Measurements from ENCODE around the gene LUC7L3.
A peak's percentile ranks its signal among the peaks of the same experiment; 100 is the strongest.
"Not testable (repeated sequence)": the region's sequence is repeated elsewhere in the genome, so short reads cannot be mapped to it uniquely, and the experiment has no call there.

LUC7L3 gene, protein sequence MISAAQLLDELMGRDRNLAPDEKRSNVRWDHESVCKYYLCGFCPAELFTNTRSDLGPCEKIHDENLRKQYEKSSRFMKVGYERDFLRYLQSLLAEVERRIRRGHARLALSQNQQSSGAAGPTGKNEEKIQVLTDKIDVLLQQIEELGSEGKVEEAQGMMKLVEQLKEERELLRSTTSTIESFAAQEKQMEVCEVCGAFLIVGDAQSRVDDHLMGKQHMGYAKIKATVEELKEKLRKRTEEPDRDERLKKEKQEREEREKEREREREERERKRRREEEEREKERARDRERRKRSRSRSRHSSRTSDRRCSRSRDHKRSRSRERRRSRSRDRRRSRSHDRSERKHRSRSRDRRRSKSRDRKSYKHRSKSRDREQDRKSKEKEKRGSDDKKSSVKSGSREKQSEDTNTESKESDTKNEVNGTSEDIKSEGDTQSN

GRCh38 chr17:50719144-50719923 lies at the start of gene LUC7L3:
TSS of gene LUC7L3 (plus strand) at chr17:50719603. CDS start at chr17:50719733, 130 bp downstream.
- DNase-seq, result peak; percentile 94 to 95

DNA sequence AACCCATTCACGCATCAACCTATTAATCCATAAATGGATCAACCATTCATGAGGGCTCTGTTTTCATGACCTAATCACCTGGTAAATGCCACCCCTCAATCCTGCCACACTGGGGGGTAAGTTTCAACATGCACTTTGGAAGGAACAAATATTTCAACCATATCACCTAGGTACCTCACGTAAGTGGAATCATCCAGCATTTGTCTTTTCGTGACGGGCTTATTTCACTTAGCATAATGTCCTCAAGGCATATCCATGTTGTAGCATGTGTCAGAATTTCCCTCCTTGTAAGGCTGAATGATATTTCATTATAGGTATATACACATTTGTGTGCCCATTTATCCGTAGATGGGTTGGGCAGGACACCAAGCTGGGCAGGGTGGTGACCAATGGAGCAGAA lies 47.3 kb upstream of the LUC7L3 start:
- DNase-seq, result no peak

- no peak for DNase-seq
Observed at GRCh38 chr17:50672831-50673551, 46.4 kb upstream of the LUC7L3 start.

DNA sequence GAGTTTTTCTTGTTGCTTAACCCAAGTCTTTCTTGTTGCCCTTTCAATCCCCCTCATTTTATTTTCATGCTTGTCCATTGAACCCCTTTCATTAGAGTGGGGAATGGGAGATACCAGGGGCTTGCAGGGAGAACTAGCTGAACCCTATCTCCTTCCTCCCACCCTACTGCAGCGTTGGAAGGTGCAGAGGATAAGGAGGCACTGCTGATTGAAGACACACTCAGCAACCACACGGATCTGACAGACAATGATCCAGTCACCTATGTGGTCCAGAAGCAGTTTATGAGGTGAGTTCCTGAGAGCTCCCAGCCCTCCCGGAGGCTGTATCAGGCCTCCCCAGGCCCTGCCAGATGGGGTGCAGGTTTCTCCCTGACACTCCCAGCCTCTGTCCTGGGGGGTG lies 44.2 kb upstream of the LUC7L3 start:
- no peak for DNase-seq

- no peak for DNase-seq
Observed at GRCh38 chr17:50675627-50676026, 43.8 kb upstream of the LUC7L3 start.

DNA sequence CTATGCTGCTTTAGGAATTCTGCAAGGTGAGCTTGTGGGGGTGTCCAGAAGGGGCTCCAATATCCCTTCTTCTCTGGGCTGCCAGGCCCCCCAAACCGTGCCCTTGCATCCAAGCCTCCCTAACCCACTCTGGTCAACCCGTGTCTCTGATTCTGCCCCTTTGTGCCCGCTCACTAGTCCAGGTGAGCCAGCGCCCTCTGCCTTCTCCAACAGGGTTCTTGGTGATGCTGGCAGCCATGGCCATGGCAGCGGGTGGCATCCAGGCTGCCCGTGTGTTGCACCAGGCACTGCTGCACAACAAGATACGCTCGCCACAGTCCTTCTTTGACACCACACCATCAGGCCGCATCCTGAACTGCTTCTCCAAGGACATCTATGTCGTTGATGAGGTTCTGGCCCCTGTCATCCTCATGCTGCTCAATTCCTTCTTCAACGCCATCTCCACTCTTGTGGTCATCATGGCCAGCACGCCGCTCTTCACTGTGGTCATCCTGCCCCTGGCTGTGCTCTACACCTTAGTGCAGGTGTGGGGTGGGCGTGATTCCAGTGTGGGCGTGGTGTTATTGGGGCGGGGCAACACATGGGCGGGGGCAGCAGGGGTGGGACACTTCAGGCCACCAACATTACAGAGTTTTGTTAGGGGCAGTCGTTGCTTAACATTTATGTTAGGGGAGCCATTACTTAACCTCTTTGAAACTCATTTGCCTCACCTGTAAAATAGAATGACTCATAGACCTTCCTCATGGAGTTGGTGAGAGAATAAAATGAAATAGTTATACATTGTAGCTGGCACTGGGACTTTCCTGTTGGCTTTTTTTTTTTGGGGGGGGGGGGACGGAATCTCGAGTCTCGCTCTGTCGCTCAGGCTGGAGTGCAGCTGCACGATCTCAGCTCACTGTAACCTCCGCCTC lies 43.1 kb upstream of the LUC7L3 start:
- DNase-seq, result no peak

GRCh38 chr17:50677851-50678375 lies 41.5 kb upstream of the LUC7L3 start:
- no peak for DNase-seq

DNA sequence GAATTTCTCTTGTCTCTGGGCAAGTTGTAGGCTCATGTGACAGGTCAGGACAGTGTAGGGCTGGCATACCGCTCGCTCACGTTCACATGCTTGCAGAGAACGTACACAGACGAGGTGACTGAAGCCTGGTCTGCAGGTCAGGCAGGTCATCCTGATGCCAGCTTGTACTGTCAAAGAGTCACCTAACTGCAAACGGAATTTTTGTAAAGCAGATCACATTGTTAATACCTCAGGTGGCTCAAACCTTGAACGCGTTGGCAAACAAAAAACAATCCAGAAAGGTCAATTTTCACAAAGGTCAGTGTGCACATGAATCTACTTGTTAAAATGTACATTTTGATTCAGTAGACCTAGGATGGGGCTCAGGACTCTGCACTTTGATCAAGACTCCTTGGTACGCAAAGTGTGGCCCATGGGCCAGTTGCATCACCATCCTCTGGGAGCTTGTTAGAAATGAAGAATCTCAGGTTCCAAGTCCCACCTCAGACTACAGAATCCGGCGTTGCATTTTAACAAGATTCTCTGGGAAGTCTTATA lies 40.3 kb upstream of the LUC7L3 start:
- DNase-seq, result no peak

DNA sequence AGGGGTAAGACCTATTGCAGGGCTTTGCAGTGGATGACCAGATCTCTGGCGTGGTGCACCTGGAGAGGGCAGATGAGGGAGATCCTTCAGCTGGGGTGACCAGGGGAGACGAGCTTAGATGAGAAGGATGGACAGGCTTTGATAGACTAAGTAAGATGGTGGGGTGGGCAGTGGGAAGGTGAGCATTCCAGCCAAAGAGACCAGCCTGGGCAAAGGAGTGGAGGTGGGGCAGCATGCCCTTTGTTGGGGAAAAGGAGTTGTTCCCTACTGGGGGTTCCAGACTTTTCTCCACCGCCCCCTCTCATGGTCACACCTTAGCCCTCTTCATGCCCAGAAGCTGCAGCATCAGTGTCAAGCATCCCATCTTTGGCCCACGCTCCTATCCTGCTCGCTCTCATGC lies 39.3 kb upstream of the LUC7L3 start:
- no peak for DNase-seq

- not testable (repeated sequence) for DNase-seq
Observed at GRCh38 chr17:50680543-50681262, 38.7 kb upstream of the LUC7L3 start.

DNA sequence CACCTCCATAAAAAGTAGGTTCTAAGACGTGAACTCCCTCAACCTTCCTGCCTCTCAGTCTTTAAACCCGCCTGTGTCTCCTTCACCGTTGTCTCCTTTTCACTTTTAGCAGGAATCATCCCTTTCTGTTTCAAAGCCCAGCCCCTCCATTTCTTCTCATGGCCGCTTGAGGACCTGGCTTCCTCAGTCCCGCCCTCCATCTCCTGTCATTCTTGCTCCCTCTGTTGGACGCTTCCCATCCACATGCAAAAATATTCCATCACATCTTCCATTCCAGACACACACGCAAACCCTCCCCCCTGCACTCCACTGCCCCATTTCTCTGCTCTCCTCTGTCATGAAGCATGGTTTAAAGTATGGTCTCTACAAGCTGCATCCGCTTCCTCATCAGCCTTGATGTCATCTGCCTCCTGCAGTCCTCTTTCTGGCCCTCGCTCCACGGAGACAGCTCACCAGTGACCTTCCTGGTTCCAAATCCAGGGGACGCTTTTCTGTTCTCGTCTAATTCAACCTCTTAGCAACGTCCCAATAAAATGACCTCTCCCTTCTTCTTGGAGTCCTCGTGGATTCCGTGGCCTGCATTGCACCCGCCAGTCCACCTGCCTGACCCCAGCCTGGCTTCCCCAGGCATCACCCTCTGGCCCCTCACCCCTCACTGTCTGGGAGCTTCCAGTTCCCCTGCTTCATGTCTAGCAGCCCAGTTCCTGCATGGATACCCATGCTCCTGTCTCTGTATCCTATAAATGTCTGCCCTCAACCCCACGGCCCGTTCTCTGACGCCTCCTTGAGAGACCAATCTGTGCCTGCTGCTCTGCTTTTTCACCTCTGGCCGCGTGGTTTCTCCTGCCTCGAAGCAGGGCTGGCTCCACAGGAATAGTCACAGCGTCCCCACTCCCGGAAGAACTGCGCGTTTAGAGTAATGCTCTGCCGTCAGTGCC lies 37.9 kb upstream of the LUC7L3 start:
- no peak for DNase-seq

GRCh38 chr17:50682441-50682840 lies 37.0 kb upstream of the LUC7L3 start:
- no peak for DNase-seq

DNA sequence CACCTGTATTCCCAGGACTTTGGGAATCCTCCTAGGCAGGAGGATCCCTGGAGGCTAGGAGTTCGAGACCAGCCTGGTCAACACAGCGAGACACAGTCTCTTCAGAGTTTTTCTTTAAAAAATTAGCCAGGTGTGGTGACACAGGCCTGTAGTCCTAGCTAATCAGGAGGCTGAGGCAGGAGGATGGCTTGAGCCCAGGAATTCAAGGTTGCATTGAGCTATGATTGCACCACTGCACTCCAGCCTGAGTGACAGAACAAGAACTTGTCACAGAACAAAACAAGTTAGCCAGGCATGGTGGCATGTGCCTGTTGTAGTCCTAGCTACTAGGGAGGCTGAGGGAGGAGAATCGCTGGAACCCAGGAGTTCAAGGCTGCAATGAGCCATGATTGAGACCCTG lies 36.5 kb upstream of the LUC7L3 start:
- DNase-seq, result no peak

DNA sequence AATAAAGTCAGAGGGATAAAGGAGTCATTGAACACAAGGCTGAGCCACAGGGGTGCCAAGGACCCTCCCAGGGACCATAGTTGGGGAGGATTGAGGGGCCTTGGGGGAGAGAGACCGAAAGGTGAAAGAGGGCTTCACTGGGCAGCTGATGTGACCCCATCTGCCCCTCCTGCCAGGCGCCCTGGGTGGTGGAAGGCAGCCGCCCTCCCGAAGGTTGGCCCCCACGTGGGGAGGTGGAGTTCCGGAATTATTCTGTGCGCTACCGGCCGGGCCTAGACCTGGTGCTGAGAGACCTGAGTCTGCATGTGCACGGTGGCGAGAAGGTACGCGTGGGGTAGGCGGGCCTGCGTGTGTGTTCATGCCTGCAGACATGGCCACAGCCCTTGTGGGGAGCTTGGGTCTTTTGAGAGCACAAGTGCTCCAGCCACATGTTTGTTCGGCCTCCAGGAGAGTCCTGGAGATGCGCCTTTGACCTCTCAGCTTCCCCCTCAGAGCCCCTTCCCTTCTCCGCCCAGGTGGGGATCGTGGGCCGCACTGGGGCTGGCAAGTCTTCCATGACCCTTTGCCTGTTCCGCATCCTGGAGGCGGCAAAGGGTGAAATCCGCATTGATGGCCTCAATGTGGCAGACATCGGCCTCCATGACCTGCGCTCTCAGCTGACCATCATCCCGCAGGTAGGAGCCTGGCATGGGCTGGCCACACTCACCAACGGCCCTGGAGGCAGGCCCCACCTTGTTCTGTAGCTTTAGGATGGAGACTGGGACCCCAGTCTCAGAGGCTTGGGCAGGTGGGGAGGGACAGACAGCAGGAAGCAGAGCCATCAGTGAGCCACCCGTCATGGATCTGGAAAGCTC lies 35.7 kb upstream of the LUC7L3 start:
- no peak for DNase-seq

- DNase-seq, result no peak
Observed at GRCh38 chr17:50684288-50684611, 35.2 kb upstream of the LUC7L3 start.

DNA sequence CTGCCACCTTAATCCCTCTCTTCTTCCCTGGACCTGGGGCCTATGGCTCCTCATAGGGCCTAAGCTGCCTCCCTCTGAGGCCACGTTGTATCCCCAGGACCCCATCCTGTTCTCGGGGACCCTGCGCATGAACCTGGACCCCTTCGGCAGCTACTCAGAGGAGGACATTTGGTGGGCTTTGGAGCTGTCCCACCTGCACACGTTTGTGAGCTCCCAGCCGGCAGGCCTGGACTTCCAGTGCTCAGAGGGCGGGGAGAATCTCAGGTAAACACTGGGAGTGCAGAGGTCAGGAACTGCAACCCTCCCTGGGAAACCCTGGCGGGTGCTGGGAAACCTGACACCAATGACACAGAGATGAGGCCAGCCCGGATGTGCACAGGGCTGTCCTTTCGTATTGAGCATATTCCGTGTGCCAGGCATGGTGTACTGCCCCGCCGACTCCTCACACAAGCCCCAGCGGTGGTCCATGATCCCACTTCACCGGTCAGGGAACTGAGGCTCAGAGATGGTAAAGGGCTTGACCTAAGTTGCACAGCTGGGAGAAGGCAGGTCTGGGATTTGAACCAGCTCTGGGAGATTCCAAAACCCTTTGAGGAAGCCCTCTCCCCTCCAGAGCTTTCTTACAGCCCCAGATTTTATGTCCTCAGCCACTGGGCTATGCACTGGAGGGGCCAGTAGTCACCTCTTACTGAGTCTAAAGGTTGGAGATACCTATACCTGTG lies 34.6 kb upstream of the LUC7L3 start:
- DNase-seq, result no peak

DNA sequence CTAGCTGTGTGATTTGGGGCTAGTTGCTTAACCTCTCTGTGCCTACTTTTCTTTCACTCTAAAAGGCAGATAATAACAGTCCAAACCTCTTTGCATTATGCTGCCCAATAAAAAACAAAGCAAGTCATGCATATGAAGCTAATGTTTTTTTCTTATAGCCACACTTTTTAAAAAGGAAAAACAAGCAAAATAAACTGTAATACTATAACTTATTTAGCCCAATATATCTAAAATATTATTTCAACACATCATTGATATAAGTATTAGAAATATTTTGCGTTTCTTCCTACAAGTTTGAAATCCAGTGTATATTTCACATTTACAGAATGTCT lies 34.1 kb upstream of the LUC7L3 start:
- no peak for DNase-seq

- DNase-seq, result no peak
Observed at GRCh38 chr17:50685691-50686493, 33.5 kb upstream of the LUC7L3 start.

All from activated CD4-positive, alpha-beta T cell treated with anti-CD3 and anti-CD28 coated beads, Interleukin-2, amount 50 U/mL, for 48 hours (primary cell).